IPS DF 6.9 (cell line): Measurements from ENCODE around the gene KATNIP.

Experiments
- DNase-seq: peaks from one replicate; pipeline ENCODE4 v3.0.0-alpha.2; 2013; ENCODE audit warnings: low read depth, low spot score
- H3K27ac ChIP-seq: one replicate; pipeline ENCODE4 v1.5.1; 2013; ENCODE audit warnings: low read length, control low read depth
- H3K27me3 ChIP-seq: 2 replicates; pipeline ENCODE4 v1.6.1; 2013; ENCODE audit warnings: mild to moderate bottlenecking, low read length; ENCODE audit not compliant: control insufficient read depth, insufficient read depth
- H3K36me3 ChIP-seq: 2 replicates; pipeline ENCODE4 v1.6.1; 2013; ENCODE audit warnings: low read length; ENCODE audit not compliant: control insufficient read depth, insufficient read depth
- H3K4me1 ChIP-seq: 2 replicates; pipeline ENCODE4 v1.6.1; 2013; ENCODE audit warnings: low read length; ENCODE audit not compliant: control insufficient read depth, insufficient read depth
- H3K4me3 ChIP-seq: 2 replicates; pipeline ENCODE4 v1.5.1; 2013; ENCODE audit warnings: mild to moderate bottlenecking, low read length
- H3K9me3 ChIP-seq: 2 replicates; pipeline ENCODE4 v1.6.1; 2013; ENCODE audit warnings: low read length, inconsistent platforms; ENCODE audit not compliant: control insufficient read depth, insufficient read depth
- WGBS: extraction: QIAGEN DNeasy Blood & Tissue Kit; methylation state at CpG from one replicate; pipeline ENCODE4 v1.1.7; 2013; ENCODE audit warnings: mixed read lengths, missing lambda C conversion rate; ENCODE audit not compliant: insufficient read length, insufficient coverage; 5-methylcytosine and 5-hydroxymethylcytosine counted together

KATNIP gene

DNA sequence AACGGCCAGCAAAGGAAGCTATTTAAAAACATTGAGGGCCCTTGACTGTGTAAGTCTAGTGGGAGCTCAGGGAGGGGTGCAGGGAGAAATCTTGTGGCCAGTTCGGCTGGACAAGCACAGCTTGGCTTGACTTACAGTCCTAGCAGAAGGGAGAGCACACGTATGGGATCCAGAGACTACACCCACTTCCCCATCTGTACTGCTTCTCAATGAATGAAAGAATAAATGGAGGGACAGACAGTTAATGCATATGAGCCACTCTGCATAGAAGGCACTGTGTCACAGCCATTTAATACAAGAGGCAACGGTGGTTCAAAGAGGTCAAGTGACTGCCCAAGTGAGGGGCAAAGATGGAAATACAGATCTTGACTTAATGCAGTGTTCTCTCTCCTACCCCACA lies 15.7 kb upstream of the KATNIP start:
- WGBS = no CpG with 5 or more reads among the region's 4 CpGs
- DNase-seq = no peak
- H3K36me3 ChIP-seq = peaks cover 44% of the 10 kb centered on the region

GRCh38 chr16:27538528-27538927 lies 11.4 kb upstream of the KATNIP start:
- peaks cover 36% of the 10 kb centered on the region for H3K36me3 ChIP-seq
- H3K4me1 ChIP-seq = no peaks in the 10 kb centered on the region; the same call in 1 of the 2 replicates
- H3K4me3 ChIP-seq = no peak overlapping the region
- H3K27me3 ChIP-seq = no peaks in the 10 kb centered on the region
- no peak for DNase-seq
- H3K27ac ChIP-seq = no peak overlapping the region
- H3K9me3 ChIP-seq = no peaks in the 10 kb centered on the region
- no CpG with 5 or more reads among the region's 5 CpGs for WGBS

More for the DNA sequence above, 15.7 kb upstream of the KATNIP start:
- Histone ChIP-seq H3K4me3 (no peak overlapping the region), H3K4me1 (no peaks in the 10 kb centered on the region; the same call in 1 of the 2 replicates), H3K27me3 (no peaks in the 10 kb centered on the region), H3K9me3 (no peaks in the 10 kb centered on the region), H3K27ac (no peak overlapping the region)

DNA sequence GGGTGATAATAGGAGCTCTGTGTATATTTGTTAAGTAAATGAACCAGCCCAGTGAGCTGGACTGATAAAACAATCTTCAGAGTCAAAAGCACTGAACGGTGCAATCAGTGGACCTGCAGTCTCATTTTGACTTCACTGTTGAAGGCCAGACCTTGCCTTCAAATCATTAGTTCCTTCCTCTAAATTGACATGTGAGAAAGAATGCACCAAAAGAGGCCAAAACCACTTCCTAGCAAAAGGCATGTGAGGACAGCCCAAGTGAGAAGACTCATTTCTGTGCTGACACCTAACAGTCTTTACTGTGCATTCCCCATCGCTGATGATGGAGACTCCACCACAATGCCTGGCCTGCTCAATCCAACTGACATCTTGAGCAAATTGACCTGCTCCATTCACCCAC lies 10.8 kb upstream of the KATNIP start:
- DNase-seq = no peak
- peaks cover 38% of the 10 kb centered on the region for H3K36me3 ChIP-seq

DNA sequence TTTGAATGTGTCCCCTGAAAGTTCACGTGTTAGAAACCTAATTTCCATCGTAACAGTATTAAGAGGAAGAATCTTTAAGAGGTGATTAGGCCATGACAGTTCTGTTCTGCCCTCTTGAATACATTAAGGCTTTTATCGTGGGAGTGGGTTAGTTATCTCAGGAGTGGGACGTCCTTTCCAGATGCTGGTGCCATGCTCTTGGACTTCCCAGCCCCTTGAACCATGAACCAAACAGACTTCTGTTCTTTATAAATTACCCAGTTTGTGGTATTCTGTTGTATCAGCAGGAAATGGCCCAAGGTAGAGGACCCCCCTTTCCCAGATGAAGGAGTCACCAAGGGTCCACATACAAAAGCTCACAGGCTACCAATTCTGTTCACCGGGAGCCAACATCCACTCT lies 10.3 kb upstream of the KATNIP start:
- Histone ChIP-seq H3K36me3 (peaks cover 40% of the 10 kb centered on the region), H3K9me3 (no peaks in the 10 kb centered on the region), H3K4me3 (no peak overlapping the region), H3K27ac (no peak overlapping the region), H3K4me1 (no peaks in the 10 kb centered on the region; the same call in 1 of the 2 replicates), H3K27me3 (no peaks in the 10 kb centered on the region)
- DNase-seq = no peak
- WGBS = no CpG with 5 or more reads among the region's 5 CpGs

More for the DNA sequence above, 10.8 kb upstream of the KATNIP start:
- no CpG with 5 or more reads among the region's 2 CpGs for WGBS
- Histone ChIP-seq H3K9me3 (no peaks in the 10 kb centered on the region), H3K4me3 (no peak overlapping the region), H3K27me3 (no peaks in the 10 kb centered on the region), H3K27ac (no peak overlapping the region), H3K4me1 (no peaks in the 10 kb centered on the region; the same call in 1 of the 2 replicates)

GRCh38 chr16:27543801-27544200 lies 6.1 kb upstream of the KATNIP start:
- Histone ChIP-seq H3K27me3 (no peaks in the 10 kb centered on the region), H3K36me3 (peaks cover 35% of the 10 kb centered on the region), H3K27ac (no peak overlapping the region), H3K9me3 (no peaks in the 10 kb centered on the region), H3K4me1 (no peaks in the 10 kb centered on the region), H3K4me3 (no peak overlapping the region)
- no peak for DNase-seq
- WGBS = no CpG with 5 or more reads among the region's 3 CpGs

GRCh38 chr16:27544671-27545070 lies 5.3 kb upstream of the KATNIP start:
- Histone ChIP-seq H3K27ac (no peak overlapping the region), H3K9me3 (no peaks in the 10 kb centered on the region), H3K4me1 (no peaks in the 10 kb centered on the region), H3K4me3 (no peak overlapping the region), H3K27me3 (no peaks in the 10 kb centered on the region), H3K36me3 (peaks cover 35% of the 10 kb centered on the region)
- no peak for DNase-seq
- WGBS = no CpG with 5 or more reads among the region's 4 CpGs

DNA sequence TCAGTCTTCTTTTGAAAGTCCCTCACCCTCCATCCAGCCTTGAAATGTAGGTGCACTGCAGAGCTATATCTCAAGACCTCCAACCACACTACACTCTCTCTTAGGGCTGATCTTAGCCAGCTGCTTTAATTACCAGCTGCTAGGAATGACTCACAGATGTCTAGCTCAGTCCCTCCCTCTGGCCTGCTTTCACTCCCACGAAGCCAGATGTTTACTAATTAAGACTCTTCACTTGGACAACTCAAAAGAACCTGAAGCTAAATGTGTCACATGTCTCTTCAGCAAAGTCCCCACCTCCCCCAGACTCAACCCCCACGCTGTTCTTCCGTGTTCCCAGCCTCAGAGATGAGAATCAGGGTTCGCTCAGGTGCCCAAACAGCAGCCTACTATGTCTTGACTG lies 2.8 kb upstream of the KATNIP start:
- DNase-seq = no peak
- Histone ChIP-seq H3K4me3 (no peak overlapping the region), H3K9me3 (no peaks in the 10 kb centered on the region), H3K36me3 (peaks cover 24% of the 10 kb centered on the region), H3K4me1 (no peaks in the 10 kb centered on the region), H3K27ac (no peak overlapping the region), H3K27me3 (no peaks in the 10 kb centered on the region)
- WGBS = no CpG with 5 or more reads among the region's 4 CpGs

DNA sequence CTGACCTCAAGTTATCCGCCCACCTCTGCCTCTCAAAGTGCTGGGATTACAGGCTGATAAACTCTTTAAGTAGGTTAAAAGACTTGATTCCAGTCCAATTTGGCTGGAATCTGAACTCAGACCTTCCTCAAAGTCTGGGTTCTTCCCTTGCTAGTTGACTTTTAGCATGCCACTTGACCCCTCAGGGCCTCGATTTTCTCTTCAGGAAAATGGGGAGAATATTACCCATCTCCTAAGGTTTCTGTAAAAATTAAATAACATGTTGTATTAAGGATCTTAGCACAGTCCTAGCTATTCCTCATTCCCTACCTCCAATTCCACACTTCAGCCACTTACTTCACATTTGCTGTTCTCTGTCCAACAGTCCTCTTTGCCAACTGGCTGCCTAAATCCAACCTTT lies 2.1 kb upstream of the KATNIP start:
- Histone ChIP-seq H3K4me3 (no peak overlapping the region), H3K9me3 (no peaks in the 10 kb centered on the region), H3K27me3 (no peaks in the 10 kb centered on the region), H3K4me1 (no peaks in the 10 kb centered on the region), H3K27ac (no peak overlapping the region), H3K36me3 (peaks cover 20% of the 10 kb centered on the region)
- WGBS = no CpG with 5 or more reads among the region's 2 CpGs
- DNase-seq = no peak

DNA sequence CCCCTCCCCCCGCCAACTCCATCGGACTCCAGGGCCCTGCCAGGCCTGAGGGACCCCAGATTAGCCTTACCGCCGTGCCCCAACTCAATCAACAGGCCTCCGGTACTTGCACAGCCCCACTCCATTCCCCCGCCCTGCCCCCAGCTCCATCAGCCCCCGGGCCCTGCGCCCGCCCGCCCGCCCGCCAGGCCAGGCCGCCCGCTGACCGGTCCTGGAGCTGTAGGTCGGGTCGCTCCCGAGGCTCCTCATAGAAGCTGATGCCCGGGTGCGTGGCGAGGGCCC lies 539 bp upstream of the KATNIP start:
- no peaks in the 10 kb centered on the region for H3K9me3 ChIP-seq
- no peak overlapping the region for H3K27ac ChIP-seq
- peak overlapping the region; percentile 97 for H3K4me3 ChIP-seq
- no peaks in the 10 kb centered on the region for H3K4me1 ChIP-seq
- DNase-seq = no peak
- no CpG with 5 or more reads among the region's 21 CpGs for WGBS
- H3K27me3 ChIP-seq = no peaks in the 10 kb centered on the region
- peaks cover 12% of the 10 kb centered on the region for H3K36me3 ChIP-seq

DNA sequence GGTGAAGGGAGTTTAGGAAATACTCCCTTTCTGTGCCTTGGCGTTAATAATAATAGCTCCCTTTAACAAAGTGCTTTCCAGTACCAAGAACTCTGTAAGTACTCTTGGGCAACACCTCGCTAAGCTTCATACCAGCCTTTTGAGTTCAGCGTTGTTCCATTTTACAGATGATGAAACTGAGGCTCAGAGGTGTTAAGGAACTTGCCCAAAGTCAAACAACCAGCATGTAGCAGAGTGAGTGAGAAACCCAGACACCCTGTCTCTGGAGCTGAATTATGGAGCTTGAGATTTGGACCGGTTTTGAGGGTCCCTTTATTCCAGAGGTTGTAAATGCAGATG lies 607 bp downstream of the KATNIP start:
- peak overlapping the region; percentile 99; the same call in 1 of the 2 replicates for H3K4me3 ChIP-seq
- peaks cover under 1% of the 10 kb centered on the region; the same call in 1 of the 2 replicates for H3K36me3 ChIP-seq
- no CpG with 5 or more reads among the region's 4 CpGs for WGBS
- H3K27ac ChIP-seq = no peak overlapping the region
- no peak for DNase-seq
- H3K4me1 ChIP-seq = no peaks in the 10 kb centered on the region
- H3K9me3 ChIP-seq = no peaks in the 10 kb centered on the region
- no peaks in the 10 kb centered on the region for H3K27me3 ChIP-seq

GRCh38 chr16:27551036-27551435 lies 1.1 kb downstream of the KATNIP start:
- no CpG with 5 or more reads among the region's 1 CpG for whole genome bisulfite sequencing
- Histone ChIP-seq H3K27ac (no peak overlapping the region), H3K27me3 (no peaks in the 10 kb centered on the region), H3K4me1 (no peaks in the 10 kb centered on the region), H3K9me3 (no peaks in the 10 kb centered on the region), H3K36me3 (no peaks in the 10 kb centered on the region; the same call in 1 of the 2 replicates), H3K4me3 (no peak overlapping the region)
- DNase-seq = no peak
